ENCODE data around the gene ZNF12.
"Not testable (repeated sequence)": the region's sequence is repeated elsewhere in the genome, so short reads cannot be mapped to it uniquely, and the experiment has no call there.

DNA sequence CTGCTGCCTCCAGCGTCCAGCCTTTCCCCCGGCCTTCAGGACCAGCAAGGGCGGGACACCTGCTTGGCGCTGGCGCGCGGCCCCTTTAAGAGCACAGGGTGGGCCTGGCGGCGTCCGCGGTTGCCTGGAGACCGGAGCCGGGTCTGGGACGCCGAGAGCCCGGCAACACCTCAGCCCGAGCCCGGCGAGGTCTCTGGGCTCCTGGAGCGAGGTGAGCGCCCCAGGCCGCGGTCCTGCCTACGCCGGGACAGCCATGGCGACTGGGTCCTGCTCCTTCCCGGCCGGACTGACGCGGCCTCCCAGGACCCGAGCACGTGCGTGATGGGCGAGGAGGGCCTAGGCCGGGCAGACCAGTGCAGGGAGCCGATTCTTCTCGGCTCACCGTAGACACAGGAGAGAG is 47.2 kb upstream of the ZNF12 start, which contains the start of gene RSPH10B2:
- TF ChIP-seq, protein P1, sequence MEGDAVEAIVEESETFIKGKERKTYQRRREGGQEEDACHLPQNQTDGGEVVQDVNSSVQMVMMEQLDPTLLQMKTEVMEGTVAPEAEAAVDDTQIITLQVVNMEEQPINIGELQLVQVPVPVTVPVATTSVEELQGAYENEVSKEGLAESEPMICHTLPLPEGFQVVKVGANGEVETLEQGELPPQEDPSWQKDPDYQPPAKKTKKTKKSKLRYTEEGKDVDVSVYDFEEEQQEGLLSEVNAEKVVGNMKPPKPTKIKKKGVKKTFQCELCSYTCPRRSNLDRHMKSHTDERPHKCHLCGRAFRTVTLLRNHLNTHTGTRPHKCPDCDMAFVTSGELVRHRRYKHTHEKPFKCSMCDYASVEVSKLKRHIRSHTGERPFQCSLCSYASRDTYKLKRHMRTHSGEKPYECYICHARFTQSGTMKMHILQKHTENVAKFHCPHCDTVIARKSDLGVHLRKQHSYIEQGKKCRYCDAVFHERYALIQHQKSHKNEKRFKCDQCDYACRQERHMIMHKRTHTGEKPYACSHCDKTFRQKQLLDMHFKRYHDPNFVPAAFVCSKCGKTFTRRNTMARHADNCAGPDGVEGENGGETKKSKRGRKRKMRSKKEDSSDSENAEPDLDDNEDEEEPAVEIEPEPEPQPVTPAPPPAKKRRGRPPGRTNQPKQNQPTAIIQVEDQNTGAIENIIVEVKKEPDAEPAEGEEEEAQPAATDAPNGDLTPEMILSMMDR (IDR thresholded peaks at IDR 0.05): not testable (repeated sequence)
- TF ChIP-seq POLR2A (IDR thresholded peaks at IDR 0.05): not testable (repeated sequence)
